Neural progenitor cell (in vitro differentiated cells): ENCODE data around the gene SYNDIG1.

Experiments
- CTCF ChIP-seq: fragments of 200-600 bp; sonication (generic); IDR thresholded peaks from 2 replicates; pipeline ENCODE4 v1.5.1; 2017; ENCODE audit warnings: antibody characterized with exemption, mild to moderate bottlenecking
- EZH2 ChIP-seq: fragments of 200-600 bp; sonication (generic); IDR thresholded peaks from 2 replicates; pipeline ENCODE4 v1.6.1; 2017; ENCODE audit warnings: antibody characterized with exemption, mild to moderate bottlenecking, moderate library complexity
- EZH2phosphoT487 ChIP-seq: fragments of 200-600 bp; sonication (generic); IDR thresholded peaks from 2 replicates; pipeline ENCODE4 v1.6.1; 2017; ENCODE audit warnings: antibody characterized with exemption

GRCh38 chr20:24612799-24613775 lies 143.7 kb downstream of the SYNDIG1 start:
- TF ChIP-seq CTCF (no peak), EZH2 (no peak), EZH2phosphoT487 (no peak)
